ENCODE results near the gene CAMSAP2. TPM values are rescaled to one million over a fixed set of nuclear protein-coding genes. Genes with fewer than 3 reads are reported as not detected.

The CAMSAP2 gene
- total and polyA plus RNA-seq, 2 of the 4 experiments (the other 2 are of a cell fraction): 8.3 to 29.4 TPM

DNA sequence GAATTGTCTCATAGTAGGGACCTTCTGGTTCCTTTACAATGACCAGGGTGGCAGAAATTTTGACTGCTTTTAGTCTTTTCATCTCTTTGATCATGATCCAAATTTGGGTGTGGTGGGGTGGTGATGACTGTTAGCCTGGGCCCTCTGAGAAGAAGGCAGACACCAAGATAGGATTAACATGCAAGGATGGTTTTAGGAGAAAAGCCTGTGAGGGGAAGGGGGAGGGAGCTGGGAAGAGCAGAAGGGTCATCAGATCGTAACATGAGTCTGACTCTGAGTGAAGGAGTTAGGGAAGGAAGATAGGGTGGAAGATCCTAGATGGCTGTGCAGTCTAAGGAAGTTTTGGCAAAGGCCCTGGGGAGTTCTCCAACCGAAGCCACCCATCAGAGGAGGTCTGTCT, 28.5 kb upstream of the CAMSAP2 start:
- no peaks in the 10 kb centered on the region for H3K27me3 ChIP-seq (ENCODE audit: control insufficient read depth, insufficient read depth, low read length)
- H2BK5ac ChIP-seq (ENCODE audit: low read depth, low read length, poor library complexity, severe bottlenecking): no peak overlapping the region
- H3K23ac ChIP-seq (ENCODE audit: low read depth, low read length): no peak overlapping the region
- no peak overlapping the region for H4K91ac ChIP-seq (ENCODE audit: insufficient read depth, low read depth, low read length)
- peaks cover 3% of the 10 kb centered on the region; the same call in 1 of the 2 replicates for H3K9me1 ChIP-seq (ENCODE audit: insufficient read depth, low read length)
- POLR2A ChIA-PET (ENCODE audit: unreplicated experiment): no interaction called here
- BruUV-seq (replicated peaks): no TSS peak
- no peak overlapping the region for H3K14ac ChIP-seq (replicated peaks; ENCODE audit: low read depth, low read length)
- TF ChIP-seq, protein P1, sequence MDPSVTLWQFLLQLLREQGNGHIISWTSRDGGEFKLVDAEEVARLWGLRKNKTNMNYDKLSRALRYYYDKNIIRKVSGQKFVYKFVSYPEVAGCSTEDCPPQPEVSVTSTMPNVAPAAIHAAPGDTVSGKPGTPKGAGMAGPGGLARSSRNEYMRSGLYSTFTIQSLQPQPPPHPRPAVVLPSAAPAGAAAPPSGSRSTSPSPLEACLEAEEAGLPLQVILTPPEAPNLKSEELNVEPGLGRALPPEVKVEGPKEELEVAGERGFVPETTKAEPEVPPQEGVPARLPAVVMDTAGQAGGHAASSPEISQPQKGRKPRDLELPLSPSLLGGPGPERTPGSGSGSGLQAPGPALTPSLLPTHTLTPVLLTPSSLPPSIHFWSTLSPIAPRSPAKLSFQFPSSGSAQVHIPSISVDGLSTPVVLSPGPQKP (IDR thresholded peaks at IDR 0.05; ENCODE audit: borderline replicate concordance, low read depth, low read length): no peak
- no peak for TF ChIP-seq CHD1 (IDR thresholded peaks at IDR 0.05; ENCODE audit: low read depth, low read length)
- TF ChIP-seq CEBPB (IDR thresholded peaks at IDR 0.05; ENCODE audit: low read depth, low read length): no peak
- no peak for TF ChIP-seq RCOR1 (IDR thresholded peaks at IDR 0.05; ENCODE audit: insufficient replicate concordance, low read length)
- TF ChIP-seq POLR2A (IDR thresholded peaks at IDR 0.05; ENCODE audit: low read depth, low read length): no peak
- no peak for TF ChIP-seq MXI1 (IDR thresholded peaks at IDR 0.05; ENCODE audit: borderline replicate concordance, low read depth, low read length)
- no peak for TF ChIP-seq MAZ (IDR thresholded peaks at IDR 0.05; ENCODE audit: borderline replicate concordance, low read depth, low read length)
- TF ChIP-seq MAFK (IDR thresholded peaks at IDR 0.05; ENCODE audit: low read depth, low read length): no peak
- TF ChIP-seq SMC3 (IDR thresholded peaks at IDR 0.05; ENCODE audit: low read depth, low read length): no peak
- TF ChIP-seq BHLHE40 (IDR thresholded peaks at IDR 0.05; ENCODE audit: low read depth, low read length): no peak
- no peak for TF ChIP-seq RFX5 (IDR thresholded peaks at IDR 0.05; ENCODE audit: low read depth, low read length)
- TF ChIP-seq NFE2L2 (IDR thresholded peaks at IDR 0.05; ENCODE audit: low read depth, low read length): no peak
- TF ChIP-seq, protein P2, sequence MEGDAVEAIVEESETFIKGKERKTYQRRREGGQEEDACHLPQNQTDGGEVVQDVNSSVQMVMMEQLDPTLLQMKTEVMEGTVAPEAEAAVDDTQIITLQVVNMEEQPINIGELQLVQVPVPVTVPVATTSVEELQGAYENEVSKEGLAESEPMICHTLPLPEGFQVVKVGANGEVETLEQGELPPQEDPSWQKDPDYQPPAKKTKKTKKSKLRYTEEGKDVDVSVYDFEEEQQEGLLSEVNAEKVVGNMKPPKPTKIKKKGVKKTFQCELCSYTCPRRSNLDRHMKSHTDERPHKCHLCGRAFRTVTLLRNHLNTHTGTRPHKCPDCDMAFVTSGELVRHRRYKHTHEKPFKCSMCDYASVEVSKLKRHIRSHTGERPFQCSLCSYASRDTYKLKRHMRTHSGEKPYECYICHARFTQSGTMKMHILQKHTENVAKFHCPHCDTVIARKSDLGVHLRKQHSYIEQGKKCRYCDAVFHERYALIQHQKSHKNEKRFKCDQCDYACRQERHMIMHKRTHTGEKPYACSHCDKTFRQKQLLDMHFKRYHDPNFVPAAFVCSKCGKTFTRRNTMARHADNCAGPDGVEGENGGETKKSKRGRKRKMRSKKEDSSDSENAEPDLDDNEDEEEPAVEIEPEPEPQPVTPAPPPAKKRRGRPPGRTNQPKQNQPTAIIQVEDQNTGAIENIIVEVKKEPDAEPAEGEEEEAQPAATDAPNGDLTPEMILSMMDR (conservative IDR thresholded peaks at IDR 0.05; ENCODE audit: low read depth, low read length): no peak
- TF ChIP-seq RAD21 (IDR thresholded peaks at IDR 0.05; ENCODE audit: low read length): no peak
- TF ChIP-seq FOS (IDR thresholded peaks at IDR 0.05; ENCODE audit: low read depth, low read length): no peak
- TF ChIP-seq, protein P3, sequence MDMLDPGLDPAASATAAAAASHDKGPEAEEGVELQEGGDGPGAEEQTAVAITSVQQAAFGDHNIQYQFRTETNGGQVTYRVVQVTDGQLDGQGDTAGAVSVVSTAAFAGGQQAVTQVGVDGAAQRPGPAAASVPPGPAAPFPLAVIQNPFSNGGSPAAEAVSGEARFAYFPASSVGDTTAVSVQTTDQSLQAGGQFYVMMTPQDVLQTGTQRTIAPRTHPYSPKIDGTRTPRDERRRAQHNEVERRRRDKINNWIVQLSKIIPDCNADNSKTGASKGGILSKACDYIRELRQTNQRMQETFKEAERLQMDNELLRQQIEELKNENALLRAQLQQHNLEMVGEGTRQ (IDR thresholded peaks at IDR 0.05; ENCODE audit: low read depth, low read length): no peak
- no peak for DNase-seq
- H2AFZ ChIP-seq (replicated peaks; ENCODE audit: low read length, poor library complexity): no peak overlapping the region
- no peak overlapping the region; the same call in 1 of the 2 replicates for H2AK5ac ChIP-seq (ENCODE audit: low read depth, low read length)
- no peak overlapping the region for H2AK9ac ChIP-seq (replicated peaks; ENCODE audit: low read depth, low read length, poor library complexity)
- H3K36me3 ChIP-seq (ENCODE audit: control insufficient read depth, insufficient read depth, low read length): no peaks in the 10 kb centered on the region
- H3K9me3 ChIP-seq (ENCODE audit: control insufficient read depth, insufficient read depth, low read length): no peaks in the 10 kb centered on the region
- ATAC-seq (ENCODE audit: low read depth): no peak
- no peak overlapping the region for H3K27ac ChIP-seq (ENCODE audit: insufficient read depth, low read length)
- no peak overlapping the region for H2BK120ac ChIP-seq (ENCODE audit: low read depth, low read length)
- CTCF ChIA-PET: no interaction called here
- no peak overlapping the region for H4K5ac ChIP-seq (ENCODE audit: low read depth, low read length)
- 100% methylated on average over 1 of the region's 2 CpGs; no CpG with 5 or more reads in 1 of the 2 experiments for WGBS, 2 experiments (ENCODE audit: extremely low coverage in 2 of 2, insufficient read length in 1 of 2)
- H3K4me3 ChIP-seq (ENCODE audit: insufficient read depth, low read depth, low read length): no peak overlapping the region
- H3K79me1 ChIP-seq (ENCODE audit: low read depth in 1 of 2, low read length in 2 of 2): no peaks in the 10 kb centered on the region
- no peak overlapping the region for H3K4ac ChIP-seq (ENCODE audit: low read depth, low read length)
- no peaks in the 10 kb centered on the region for H3K4me1 ChIP-seq (ENCODE audit: control insufficient read depth, insufficient read depth, low read length)
- H3K56ac ChIP-seq (ENCODE audit: extremely low read depth, insufficient read depth, low read length): no peak overlapping the region
- intact Hi-C loops (cut with micrococcal nuclease) (no loop called here), dilution Hi-C loops (cut with HindIII; ENCODE audit: low sequenced_read_pairs, unreplicated experiment) (no loop called here), in situ Hi-C loops (cut with MboI; ENCODE audit: low sequenced_read_pairs) (no loop called here)
- H2BK20ac ChIP-seq (ENCODE audit: low read depth, low read length): no peak overlapping the region
- H2BK15ac ChIP-seq (ENCODE audit: low read depth, low read length): no peak overlapping the region
- no peak overlapping the region for H3K9ac ChIP-seq (ENCODE audit: low read depth, low read length)
- no peaks in the 10 kb centered on the region for H4K20me1 ChIP-seq (ENCODE audit: insufficient read depth, low read length)
- no peak overlapping the region for H4K8ac ChIP-seq (ENCODE audit: low read depth in 2 of 2, low read length in 2 of 2)
- H3K18ac ChIP-seq (ENCODE audit: low read depth, low read length): no peak overlapping the region
- H3K4me2 ChIP-seq (ENCODE audit: low read depth, low read length): no peak overlapping the region

Measured in IMR-90 (cell line).